CMK (cell line): ENCODE data around the gene DISP2.

ENCODE experiments used
- DNase-seq: peaks from one replicate; pipeline ENCODE4 v3.0.0-alpha.2; 2010; ENCODE audit warnings: low read depth

Gene DISP2

DNA sequence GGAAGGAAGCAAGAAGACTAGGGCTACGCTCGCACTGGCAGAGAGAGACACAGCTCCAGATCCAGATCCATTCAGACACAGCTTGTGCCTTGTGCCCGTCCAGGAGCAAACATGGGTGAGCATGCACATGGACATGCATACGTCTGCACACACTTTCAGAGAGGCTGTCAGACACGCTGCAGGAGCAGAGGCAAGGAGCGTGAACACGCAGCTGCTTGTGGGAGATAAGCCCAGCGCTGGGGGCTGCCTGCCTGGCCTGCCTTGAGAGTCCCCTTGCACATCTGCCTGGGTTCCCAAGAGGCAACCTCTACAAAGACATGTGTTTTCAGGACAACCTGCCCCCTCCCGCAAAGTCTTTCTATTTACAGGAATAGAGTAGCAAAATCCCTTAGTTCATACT is 69.2 kb downstream of the DISP2 start:
- DNase-seq = no peak

DNA sequence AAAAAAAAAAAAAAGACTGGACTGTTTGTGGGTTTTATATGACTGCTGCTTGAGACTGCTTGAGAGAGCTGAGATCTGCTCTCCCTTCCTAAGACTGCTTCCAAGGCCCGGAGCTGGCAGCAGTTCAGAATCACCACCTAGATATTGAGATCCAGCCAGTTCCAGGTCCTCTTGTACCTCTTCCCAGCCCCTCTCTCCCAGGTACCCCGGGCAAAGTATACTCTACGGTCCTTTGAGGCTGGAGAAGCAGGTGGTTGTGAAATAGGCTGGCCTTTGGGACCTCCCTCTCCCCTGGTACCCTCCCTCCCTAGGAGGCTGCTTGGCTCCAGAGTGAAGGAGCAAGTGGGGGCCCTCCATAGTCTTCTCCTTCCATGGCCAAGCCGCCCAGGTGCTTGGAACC is 70.2 kb downstream of the DISP2 start:
- no peak for DNase-seq
